ENCODE measurements around the gene ASTL.

Gene ASTL

DNA sequence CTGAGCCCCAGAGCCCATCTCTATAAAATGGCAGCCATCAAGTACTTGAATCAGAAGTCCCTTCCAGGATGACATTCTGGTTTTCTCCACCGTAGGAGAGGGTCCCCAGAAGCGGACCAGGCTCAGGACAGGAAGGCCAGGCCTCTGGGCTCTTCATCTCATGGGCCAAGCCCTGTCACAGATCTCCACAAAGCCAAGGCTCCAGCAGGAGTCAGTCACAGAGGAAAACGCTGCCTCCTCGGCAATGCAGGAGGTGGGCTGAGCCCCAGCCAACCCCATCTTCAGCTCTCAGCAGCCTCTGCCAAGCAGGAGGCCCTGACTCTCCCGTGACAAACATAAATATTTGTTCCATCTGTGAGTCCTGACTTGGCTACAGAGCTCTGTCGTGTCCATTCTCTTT is 64.1 kb downstream of the ASTL start:
- DNase-seq, result no peak

DNA sequence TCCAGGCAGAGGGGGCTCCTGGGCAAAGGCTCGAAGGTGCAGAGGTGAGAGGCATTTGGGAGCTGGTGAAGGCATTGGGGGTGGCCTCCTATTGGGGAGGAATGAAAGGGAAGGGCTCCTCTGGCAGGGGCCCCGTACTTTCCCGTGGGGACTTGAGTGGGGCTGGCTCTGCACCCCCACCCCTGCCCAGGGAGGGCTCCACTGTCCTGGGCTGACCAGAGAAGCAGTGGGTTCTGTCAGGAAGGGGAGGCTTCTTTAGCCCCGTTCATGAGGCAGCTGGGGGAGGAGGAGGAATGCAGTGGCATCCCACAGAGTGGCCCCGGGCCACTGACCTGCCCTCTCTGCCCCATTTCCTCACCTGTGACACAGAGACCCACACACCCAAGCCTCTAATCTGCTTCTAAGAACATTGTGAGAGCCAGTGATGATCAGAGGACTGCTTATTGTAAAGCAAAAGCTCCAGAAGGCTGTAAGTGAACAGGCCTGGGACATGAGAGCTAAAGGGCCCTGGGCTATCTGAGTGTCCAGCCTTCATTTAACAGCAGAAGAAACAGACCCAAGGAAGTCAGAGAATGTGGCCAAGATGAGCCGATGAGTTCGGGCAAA is 65.0 kb downstream of the ASTL start:
- no peak for DNase-seq

All from NCI-H1417 treated with DMSO at 0.1 percent for 48 hours (cell line).